Activated naive CD4-positive, alpha-beta T cell (primary cell): ENCODE measurements around the gene PIM3.

Source experiments
- DNase-seq, 4 experiments: peaks; one replicate each; lab custom pipeline; 2025; lab: John Stamatoyannopoulos, UW

The PIM3 gene

GRCh38 chr22:49928185-49928495 lies 32.4 kb upstream of the PIM3 start:
- no peak for DNase-seq

GRCh38 chr22:49928555-49929210 lies 31.9 kb upstream of the PIM3 start:
- DNase-seq = no peak

GRCh38 chr22:49929211-49929979 lies 31.2 kb upstream of the PIM3 start:
- DNase-seq = peak; percentile 63 to 78 (median 66)

- no peak for DNase-seq
Measured at GRCh38 chr22:49929994-49930575, 30.5 kb upstream of the PIM3 start.

- no peak for DNase-seq
Measured at GRCh38 chr22:49930596-49931412, 29.8 kb upstream of the PIM3 start.

GRCh38 chr22:49933236-49934159 lies 27.1 kb upstream of the PIM3 start:
- no peak for DNase-seq

- peak in 1 of 4 experiments; percentile 26 for DNase-seq
Measured at GRCh38 chr22:49934160-49934890, 26.2 kb upstream of the PIM3 start.

- DNase-seq = peak; percentile 43 to 94 (median 68)
Measured at GRCh38 chr22:49934891-49935557, 25.5 kb upstream of the PIM3 start.

- peak in 1 of 4 experiments; percentile 59 for DNase-seq
Measured at GRCh38 chr22:49935561-49935960, 25.0 kb upstream of the PIM3 start.

GRCh38 chr22:49936018-49936972 lies 24.3 kb upstream of the PIM3 start:
- peak; percentile 63 to 95 (median 84) for DNase-seq

GRCh38 chr22:49936973-49937757 lies 23.4 kb upstream of the PIM3 start:
- no peak for DNase-seq

- no peak for DNase-seq
Measured at GRCh38 chr22:49937758-49938564, 22.6 kb upstream of the PIM3 start.

GRCh38 chr22:49938565-49939136 lies 21.9 kb upstream of the PIM3 start:
- no peak for DNase-seq

- DNase-seq = no peak
Measured at GRCh38 chr22:49941507-49942316, 18.9 kb upstream of the PIM3 start.

- DNase-seq = no peak
Measured at GRCh38 chr22:49942565-49943404, 17.8 kb upstream of the PIM3 start.
